ENCODE results near the gene SLC41A1. TPM values are rescaled to one million over a fixed set of nuclear protein-coding genes. Genes with fewer than 3 reads are reported as not detected.

Gene SLC41A1
- polyA plus RNA-seq, 1 of the 3 experiments (the other 2 are of a cell fraction), result 18.3 TPM

- Histone ChIP-seq H2AFZ (ENCODE audit: low read depth) (no peak overlapping the region), H3K36me3 (replicated peaks in 1 of 2; ENCODE audit: control insufficient read depth in 1 of 2, insufficient read depth in 2 of 2, low read length in 1 of 2) (no peaks in the 10 kb centered on the region), H3F3A (replicated peaks; ENCODE audit: insufficient read depth) (no peaks in the 10 kb centered on the region), H3K4me3 (ENCODE audit: low read depth in 2 of 2, low read length in 1 of 2) (no peak overlapping the region), H3K27me3 (ENCODE audit: insufficient read depth) (no peaks in the 10 kb centered on the region), H3K79me2 (ENCODE audit: insufficient read depth) (no peaks in the 10 kb centered on the region), H4K20me1 (ENCODE audit: insufficient read depth) (no peaks in the 10 kb centered on the region), H3K4me1 (ENCODE audit: control insufficient read depth in 1 of 2, insufficient read depth in 2 of 2, low read depth in 1 of 2, low read length in 1 of 2) (peaks cover 0 to 2% of the 10 kb centered on the region in 2 experiments; a peak in 1 of 4 replicates), H3K9me2 (no peaks in the 10 kb centered on the region), H3K9me3 (no peaks in the 10 kb centered on the region), H3K27ac (ENCODE audit: low read depth in 2 of 2, low read length in 1 of 2) (no peak overlapping the region), H3K9ac (no peak overlapping the region), H3K4me2 (no peak overlapping the region)
- 82% methylated on average over 7 of the region's 8 CpGs for whole genome bisulfite sequencing (ENCODE audit: low lambda C conversion rate)
- no peak for TF ChIP-seq RFX5 (IDR thresholded peaks at IDR 0.05; ENCODE audit: low read length)
- ChIA-PET CTCF (interaction anchor here (1.3 to 2.4 kb wide), 4 partner anchors 9 to 151 kb away, joined by 4 to 11 read pairs (median 5); no protein-coding TSS in a partner anchor), POLR2A (no interaction called here)
- no peak for DNase-seq
These were observed 13.2 kb upstream of the SLC41A1 start for GRCh38 chr1:205826016-205826806.

GRCh38 chr1:205824180-205824579, 11.2 kb upstream of the SLC41A1 start:
- Histone ChIP-seq H3K27me3 (ENCODE audit: insufficient read depth) (no peaks in the 10 kb centered on the region), H3K9me3 (no peaks in the 10 kb centered on the region), H3F3A (replicated peaks; ENCODE audit: insufficient read depth) (no peaks in the 10 kb centered on the region), H3K79me2 (ENCODE audit: insufficient read depth) (no peaks in the 10 kb centered on the region), H2AFZ (ENCODE audit: low read depth) (no peak overlapping the region), H3K9me2 (no peaks in the 10 kb centered on the region), H3K4me3 (ENCODE audit: low read depth in 2 of 2, low read length in 1 of 2) (no peak overlapping the region), H4K20me1 (ENCODE audit: insufficient read depth) (no peaks in the 10 kb centered on the region), H3K4me1 (ENCODE audit: control insufficient read depth in 1 of 2, insufficient read depth in 2 of 2, low read depth in 1 of 2, low read length in 1 of 2) (peaks cover 0 to 2% of the 10 kb centered on the region in 2 experiments; a peak in 1 of 4 replicates), H3K27ac (ENCODE audit: low read depth in 2 of 2, low read length in 1 of 2) (no peak overlapping the region), H3K36me3 (replicated peaks in 1 of 2; ENCODE audit: control insufficient read depth in 1 of 2, insufficient read depth in 2 of 2, low read length in 1 of 2) (no peaks in the 10 kb centered on the region), H3K4me2 (no peak overlapping the region), H3K9ac (no peak overlapping the region)
- 91% methylated on average over 5 of the region's 5 CpGs for WGBS (ENCODE audit: low lambda C conversion rate)
- POLR2A ChIA-PET, result no interaction called here
- CTCF ChIA-PET, result interaction anchor here (1.2 kb wide), 1 partner anchor 10 kb away, joined by 3 read pairs; no protein-coding TSS in a partner anchor
- no peak for DNase-seq
- TF ChIP-seq FOXJ3 (CRISPR knock-in tag; IDR thresholded peaks at IDR 0.05) (no peak), USF1 (IDR thresholded peaks at IDR 0.05; ENCODE audit: borderline replicate concordance, low read depth) (no peak), CTCF (IDR thresholded peaks at IDR 0.05) (no peak), TEAD4 (IDR thresholded peaks at IDR 0.05; ENCODE audit: borderline replicate concordance, insufficient read depth) (no peak), TCF12 (IDR thresholded peaks at IDR 0.05) (no peak), FOXM1 (IDR thresholded peaks at IDR 0.05; ENCODE audit: low read depth) (no peak), RXRA (IDR thresholded peaks at IDR 0.05; ENCODE audit: borderline replicate concordance, low read depth) (no peak), REST (IDR thresholded peaks at IDR 0.05; ENCODE audit: low read depth, low read length) (no peak), MEF2A (IDR thresholded peaks at IDR 0.05; ENCODE audit: borderline replicate concordance, low read depth) (no peak), SMC3 (IDR thresholded peaks at IDR 0.05; ENCODE audit: low read depth, low read length) (no peak), NRF1 (IDR thresholded peaks at IDR 0.05; ENCODE audit: low read depth, low read length) (no peak), ZBTB33 (IDR thresholded peaks at IDR 0.05; ENCODE audit: borderline replicate concordance, low read depth) (no peak), MAX (IDR thresholded peaks at IDR 0.05; ENCODE audit: low read depth) (no peak), ELF1 (IDR thresholded peaks at IDR 0.05) (no peak), YY1 (IDR thresholded peaks at IDR 0.05; ENCODE audit: low read depth) (no peak), GATA2 (CRISPR knock-in tag; IDR thresholded peaks at IDR 0.05) (no peak)

All from SK-N-SH (cell line).